ENCODE data around the gene MYL12B. TPM values are rescaled to one million over a fixed set of nuclear protein-coding genes. Genes with fewer than 3 reads are reported as not detected.

The MYL12B gene
- polyA plus RNA-seq, 2 donors = 573 to 578 TPM

GRCh38 chr18:3248062-3248657 is 13.8 kb upstream of the MYL12B start:
- H3K27ac ChIP-seq (ENCODE audit: low read depth in 2 of 2, low read length in 1 of 2) = peak overlapping the region; percentile 99 to 100
- WGBS, 2 donors = 0% methylated on average over 22 of the region's 22 CpGs
- H3K9me3 ChIP-seq (ENCODE audit: control insufficient read depth in 2 of 2, insufficient read depth in 1 of 2, low read depth in 1 of 2, low read length in 1 of 2) = no peaks in the 10 kb centered on the region
- peak overlapping the region; percentile 97 to 98 for H3K4me3 ChIP-seq (ENCODE audit: low read depth in 1 of 2, low read length in 2 of 2)
- no peaks in the 10 kb centered on the region for H3K27me3 ChIP-seq (ENCODE audit: control insufficient read depth in 1 of 2, insufficient read depth in 2 of 2, low read length in 2 of 2)
- no peaks in the 10 kb centered on the region for H3K36me3 ChIP-seq (ENCODE audit: control insufficient read depth in 2 of 2, insufficient read depth in 2 of 2, low read length in 1 of 2)
- no peaks in the 10 kb centered on the region for H3K4me1 ChIP-seq (ENCODE audit: control insufficient read depth in 2 of 2, insufficient read depth in 2 of 2, low read length in 1 of 2)

GRCh38 chr18:3248658-3249359 is 13.1 kb upstream of the MYL12B start:
- Histone ChIP-seq H3K36me3 (ENCODE audit: control insufficient read depth in 2 of 2, insufficient read depth in 2 of 2, low read length in 1 of 2) (no peaks in the 10 kb centered on the region), H3K4me3 (ENCODE audit: low read depth in 1 of 2, low read length in 2 of 2) (peak overlapping the region; percentile 10 to 98), H3K27me3 (ENCODE audit: control insufficient read depth in 1 of 2, insufficient read depth in 2 of 2, low read length in 2 of 2) (no peaks in the 10 kb centered on the region), H3K9me3 (ENCODE audit: control insufficient read depth in 2 of 2, insufficient read depth in 1 of 2, low read depth in 1 of 2, low read length in 1 of 2) (no peaks in the 10 kb centered on the region), H3K4me1 (ENCODE audit: control insufficient read depth in 2 of 2, insufficient read depth in 2 of 2, low read length in 1 of 2) (no peaks in the 10 kb centered on the region), H3K27ac (ENCODE audit: low read depth in 2 of 2, low read length in 1 of 2) (peak overlapping the region; percentile 55 to 99)
- 11 to 12% methylated on average over 9 of the region's 9 CpGs for WGBS, 2 donors

- 28 to 31% methylated on average over 6 of the region's 6 CpGs for WGBS, 2 donors
- H3K4me1 ChIP-seq (ENCODE audit: control insufficient read depth in 2 of 2, insufficient read depth in 2 of 2, low read length in 1 of 2) = no peaks in the 10 kb centered on the region
- peak overlapping the region in 1 of 2 donors; percentile 98 for H3K4me3 ChIP-seq (ENCODE audit: low read depth in 1 of 2, low read length in 2 of 2)
- H3K27ac ChIP-seq (ENCODE audit: low read depth in 2 of 2, low read length in 1 of 2) = peak overlapping the region; percentile 41 to 72
- no peaks in the 10 kb centered on the region for H3K27me3 ChIP-seq (ENCODE audit: control insufficient read depth in 1 of 2, insufficient read depth in 2 of 2, low read length in 2 of 2)
- peaks cover 0 to 5% of the 10 kb centered on the region in 2 donors for H3K36me3 ChIP-seq (ENCODE audit: control insufficient read depth in 2 of 2, insufficient read depth in 2 of 2, low read length in 1 of 2)
- no peaks in the 10 kb centered on the region for H3K9me3 ChIP-seq (ENCODE audit: control insufficient read depth in 2 of 2, insufficient read depth in 1 of 2, low read depth in 1 of 2, low read length in 1 of 2)
These were observed 11.5 kb upstream of the MYL12B start for GRCh38 chr18:3250237-3251107.

- H3K4me3 ChIP-seq (ENCODE audit: low read depth in 1 of 2, low read length in 2 of 2) = no peak overlapping the region
- peaks cover 0 to 5% of the 10 kb centered on the region in 2 donors for H3K36me3 ChIP-seq (ENCODE audit: control insufficient read depth in 2 of 2, insufficient read depth in 2 of 2, low read length in 1 of 2)
- H3K9me3 ChIP-seq (ENCODE audit: control insufficient read depth in 2 of 2, insufficient read depth in 1 of 2, low read depth in 1 of 2, low read length in 1 of 2) = no peaks in the 10 kb centered on the region
- H3K27ac ChIP-seq (ENCODE audit: low read depth in 2 of 2, low read length in 1 of 2) = no peak overlapping the region
- WGBS, 2 donors = 60 to 61% methylated on average over 8 of the region's 8 CpGs
- H3K4me1 ChIP-seq (ENCODE audit: control insufficient read depth in 2 of 2, insufficient read depth in 2 of 2, low read length in 1 of 2) = no peaks in the 10 kb centered on the region
- H3K27me3 ChIP-seq (ENCODE audit: control insufficient read depth in 1 of 2, insufficient read depth in 2 of 2, low read length in 2 of 2) = no peaks in the 10 kb centered on the region
These were observed 10.5 kb upstream of the MYL12B start for GRCh38 chr18:3251249-3251962.

- no peak overlapping the region for H3K4me3 ChIP-seq (ENCODE audit: low read depth in 1 of 2, low read length in 2 of 2)
- WGBS, 2 donors = 60 to 63% methylated on average over 3 of the region's 3 CpGs
- peak overlapping the region in 1 of 2 donors; percentile 12 for H3K27ac ChIP-seq (ENCODE audit: low read depth in 2 of 2, low read length in 1 of 2)
- H3K27me3 ChIP-seq (ENCODE audit: control insufficient read depth in 1 of 2, insufficient read depth in 2 of 2, low read length in 2 of 2) = no peaks in the 10 kb centered on the region
- peaks cover 0 to 5% of the 10 kb centered on the region in 2 donors for H3K36me3 ChIP-seq (ENCODE audit: control insufficient read depth in 2 of 2, insufficient read depth in 2 of 2, low read length in 1 of 2)
- H3K4me1 ChIP-seq (ENCODE audit: control insufficient read depth in 2 of 2, insufficient read depth in 2 of 2, low read length in 1 of 2) = no peaks in the 10 kb centered on the region
- no peaks in the 10 kb centered on the region for H3K9me3 ChIP-seq (ENCODE audit: control insufficient read depth in 2 of 2, insufficient read depth in 1 of 2, low read depth in 1 of 2, low read length in 1 of 2)
These were observed 10.0 kb upstream of the MYL12B start for GRCh38 chr18:3251963-3252277.

- peak overlapping the region in 1 of 2 donors; percentile 22 for H3K27ac ChIP-seq (ENCODE audit: low read depth in 2 of 2, low read length in 1 of 2)
- H3K9me3 ChIP-seq (ENCODE audit: control insufficient read depth in 2 of 2, insufficient read depth in 1 of 2, low read depth in 1 of 2, low read length in 1 of 2) = no peaks in the 10 kb centered on the region
- H3K4me1 ChIP-seq (ENCODE audit: control insufficient read depth in 2 of 2, insufficient read depth in 2 of 2, low read length in 1 of 2) = no peaks in the 10 kb centered on the region
- WGBS, 2 donors = 65 to 82% methylated on average over 1 of the region's 1 CpG
- H3K27me3 ChIP-seq (ENCODE audit: control insufficient read depth in 1 of 2, insufficient read depth in 2 of 2, low read length in 2 of 2) = no peaks in the 10 kb centered on the region
- H3K4me3 ChIP-seq (ENCODE audit: low read depth in 1 of 2, low read length in 2 of 2) = no peak overlapping the region
- H3K36me3 ChIP-seq (ENCODE audit: control insufficient read depth in 2 of 2, insufficient read depth in 2 of 2, low read length in 1 of 2) = peaks cover 0 to 5% of the 10 kb centered on the region in 2 donors
These were observed 9.1 kb upstream of the MYL12B start for GRCh38 chr18:3252843-3253242.

GRCh38 chr18:3254725-3255124 is 7.2 kb upstream of the MYL12B start:
- 83% methylated on average over 4 of the region's 4 CpGs for WGBS, 2 donors
- Histone ChIP-seq H3K4me1 (ENCODE audit: control insufficient read depth in 2 of 2, insufficient read depth in 2 of 2, low read length in 1 of 2) (no peaks in the 10 kb centered on the region), H3K27ac (ENCODE audit: low read depth in 2 of 2, low read length in 1 of 2) (no peak overlapping the region), H3K4me3 (ENCODE audit: low read depth in 1 of 2, low read length in 2 of 2) (no peak overlapping the region), H3K27me3 (ENCODE audit: control insufficient read depth in 1 of 2, insufficient read depth in 2 of 2, low read length in 2 of 2) (no peaks in the 10 kb centered on the region), H3K36me3 (ENCODE audit: control insufficient read depth in 2 of 2, insufficient read depth in 2 of 2, low read length in 1 of 2) (peaks cover 0 to 5% of the 10 kb centered on the region in 2 donors), H3K9me3 (ENCODE audit: control insufficient read depth in 2 of 2, insufficient read depth in 1 of 2, low read depth in 1 of 2, low read length in 1 of 2) (no peaks in the 10 kb centered on the region)

GRCh38 chr18:3255611-3256165 is 6.2 kb upstream of the MYL12B start:
- peaks cover 0 to 5% of the 10 kb centered on the region in 2 donors for H3K36me3 ChIP-seq (ENCODE audit: control insufficient read depth in 2 of 2, insufficient read depth in 2 of 2, low read length in 1 of 2)
- H3K27me3 ChIP-seq (ENCODE audit: control insufficient read depth in 1 of 2, insufficient read depth in 2 of 2, low read length in 2 of 2) = no peaks in the 10 kb centered on the region
- 65 to 73% methylated on average over 5 of the region's 5 CpGs for WGBS, 2 donors
- H3K4me3 ChIP-seq (ENCODE audit: low read depth in 1 of 2, low read length in 2 of 2) = no peak overlapping the region
- H3K9me3 ChIP-seq (ENCODE audit: control insufficient read depth in 2 of 2, insufficient read depth in 1 of 2, low read depth in 1 of 2, low read length in 1 of 2) = no peaks in the 10 kb centered on the region
- H3K4me1 ChIP-seq (ENCODE audit: control insufficient read depth in 2 of 2, insufficient read depth in 2 of 2, low read length in 1 of 2) = no peaks in the 10 kb centered on the region
- no peak overlapping the region for H3K27ac ChIP-seq (ENCODE audit: low read depth in 2 of 2, low read length in 1 of 2)
